Ovary (tissue), 9 donors: ENCODE measurements around the gene FBXL16. TPM values are rescaled to one million over a fixed set of nuclear protein-coding genes. Genes with fewer than 3 reads are reported as not detected.

Source experiments
- DNase-seq, 5 donors: peaks; one replicate each; pipeline ENCODE4 v3.0.0-alpha.2; 2019 to 2020
- H3K27ac ChIP-seq, 2 donors: fragments of 200-600 bp; one replicate each; pipeline versions ENCODE4 v1.5.1 to v1.8.0; 2019 to 2022
- H3K27me3 ChIP-seq: fragments of 200-600 bp; one replicate; pipeline ENCODE4 v1.8.0; 2022
- H3K36me3 ChIP-seq: fragments of 200-600 bp; sonication (generic); one replicate; pipeline ENCODE4 v1.5.1; 2019
- H3K4me1 ChIP-seq: one replicate; pipeline ENCODE4 v1.8.1; 2013; ENCODE audit warnings: mild to moderate bottlenecking, moderate library complexity; ENCODE audit not compliant: insufficient read depth
- H3K4me3 ChIP-seq: fragments of 200-600 bp; sonication (generic); one replicate; pipeline ENCODE4 v1.5.1; 2017
- H3K9me3 ChIP-seq, 2 donors: fragments of 200-600 bp in 1 of 2; sonication (generic) in 1 of 2; one replicate each; pipeline versions ENCODE4 v1.5.1 to v1.8.1; 2013 to 2019; ENCODE audit warnings: mild to moderate bottlenecking in 1 of 2, moderate library complexity in 1 of 2
- EP300 ChIP-seq: sonication (generic); formaldehyde crosslinking; IDR thresholded peaks from one replicate; pipeline ENCODE4 v1.6.1; 2017; ENCODE audit warnings: antibody characterized with exemption
- POLR2A ChIP-seq: fragments of 450-650 bp; IDR thresholded peaks from one replicate; pipeline ENCODE4 v1.6.1; 2017; ENCODE audit warnings: antibody characterized with exemption, mild to moderate bottlenecking, moderate library complexity
- WGBS, 3 donors: extraction: QIAGEN DNeasy Blood & Tissue Kit in 1 of 3; methylation state at CpG; one replicate each; pipeline versions ENCODE4 v1.1.5 to v1.1.7; 2013 to 2017; 5-methylcytosine and 5-hydroxymethylcytosine counted together
- intact Hi-C, 4 donors: fragments of 100-400 bp; cut with DNase I; formaldehyde crosslinking; loops; one replicate each; pipeline versions ENCODE4 v1.11.0 to v1.15.1; 2022 to 2023
- polyA plus RNA-seq, 2 donors: library from polyadenylated mRNA; stranded (reverse); fragments of 200-250 nt in 1 of 2; fragments of 350-450 nt in 1 of 2; fragmentation: Illumina TruSeq in 1 of 2; extraction: RNeasy Lipid Tissue Mini Kit (QIAGEN cat#74804) in 1 of 2; gene quantifications; one replicate each; pipeline ENCODE4 v1.2.3, GENCODE V29; 2013 to 2014
- total RNA-seq, 7 donors: library from RNA; depleted of rRNA in 2 of 7; stranded (reverse); fragments of >200 nt in 2 of 7; fragmentation: NEBNext Ultra II Directional in 3 of 7; extraction: Animal tissue kit (Norgen Biotek cat#: 25700) in 3 of 7; gene quantifications; one replicate each; pipeline versions ENCODE4 v1.1.0 to v1.2.4, GENCODE V29; 2016 to 2023
- TF ChIP-seq, protein P1 (sequence below), 3 donors: fragments of 450-650 bp in 2 of 3; fragments of 200-600 bp in 1 of 3; IDR thresholded peaks; one replicate each; pipeline versions ENCODE4 v1.5.1 to v1.8.0; 2016 to 2022; ENCODE audit warnings: antibody characterized with exemption in 3 of 3, mild to moderate bottlenecking in 1 of 3
- donor health status: DM: no; HTN: no; CAD: no; lungs with moderate emphysema.
- donor health status: DM: no; HTN: no; CAD: no.
- donor health status: Bipolar disorder and iron deficiency.
- donor health status: DM: yes; HTN: yes; CAD: no.
- donor health status: DM: no; HTN: no; CAD: no.
- donor health status: DM: yes; HTN: yes; CAD: no.

FBXL16 gene
- total and polyA plus RNA-seq, 9 donors, result 0.22 to 2.5 (median 0.95) TPM; not detected in 1

DNA sequence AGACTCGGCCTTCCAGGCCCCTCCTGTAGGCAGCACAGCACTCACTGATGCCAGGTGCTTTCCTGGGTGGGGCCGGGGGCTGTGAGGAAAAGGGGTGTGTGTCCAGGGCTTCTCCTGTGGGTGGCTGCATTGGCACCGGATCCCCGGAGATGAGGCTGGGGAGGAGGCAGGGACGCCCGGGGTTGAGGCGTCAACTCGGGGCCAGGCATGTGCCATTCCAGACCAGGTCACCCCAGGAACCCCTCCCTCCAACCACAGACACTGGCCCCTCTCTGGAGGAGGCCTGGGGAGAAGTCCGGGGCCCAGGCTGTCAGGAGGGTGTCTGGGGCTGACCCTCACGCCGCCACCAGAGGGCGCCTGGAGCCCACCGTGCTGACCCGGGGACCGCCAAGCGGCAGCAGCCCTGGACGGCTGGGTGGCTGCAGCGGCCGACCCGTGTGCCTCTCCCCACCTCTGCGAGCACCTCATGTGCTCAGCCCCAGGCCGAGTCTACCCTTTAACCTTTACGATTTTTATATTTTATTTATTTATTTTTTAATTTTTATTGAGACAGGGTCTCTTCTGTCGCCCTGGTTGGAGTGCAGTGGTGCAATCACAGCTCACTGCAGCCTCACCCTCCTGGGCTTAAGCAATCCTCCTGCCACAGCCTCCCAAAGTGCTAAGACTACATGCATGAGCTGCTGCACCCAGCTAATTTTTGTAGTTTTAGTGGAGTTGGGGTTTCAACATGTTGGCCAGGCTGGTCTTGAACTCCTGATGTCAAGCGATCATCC is 6.1 kb upstream of the FBXL16 start:
- no peaks in the 10 kb centered on the region for H3K9me3 ChIP-seq
- peaks cover 3% of the 10 kb centered on the region for H3K27me3 ChIP-seq
- no peaks in the 10 kb centered on the region for H3K36me3 ChIP-seq
- H3K4me1 ChIP-seq, result peaks cover 18% of the 10 kb centered on the region
- intact Hi-C loops, result loop anchor here in 1 of 4 donors (5.0 kb wide), 1 partner anchor 386 kb away; the partner anchor contains the start of gene C1QTNF8
- DNase-seq, result peak; percentile 58 to 83 (median 77)
- TF ChIP-seq POLR2A, result no peak
- no peak for TF ChIP-seq EP300
- TF ChIP-seq, protein P1, sequence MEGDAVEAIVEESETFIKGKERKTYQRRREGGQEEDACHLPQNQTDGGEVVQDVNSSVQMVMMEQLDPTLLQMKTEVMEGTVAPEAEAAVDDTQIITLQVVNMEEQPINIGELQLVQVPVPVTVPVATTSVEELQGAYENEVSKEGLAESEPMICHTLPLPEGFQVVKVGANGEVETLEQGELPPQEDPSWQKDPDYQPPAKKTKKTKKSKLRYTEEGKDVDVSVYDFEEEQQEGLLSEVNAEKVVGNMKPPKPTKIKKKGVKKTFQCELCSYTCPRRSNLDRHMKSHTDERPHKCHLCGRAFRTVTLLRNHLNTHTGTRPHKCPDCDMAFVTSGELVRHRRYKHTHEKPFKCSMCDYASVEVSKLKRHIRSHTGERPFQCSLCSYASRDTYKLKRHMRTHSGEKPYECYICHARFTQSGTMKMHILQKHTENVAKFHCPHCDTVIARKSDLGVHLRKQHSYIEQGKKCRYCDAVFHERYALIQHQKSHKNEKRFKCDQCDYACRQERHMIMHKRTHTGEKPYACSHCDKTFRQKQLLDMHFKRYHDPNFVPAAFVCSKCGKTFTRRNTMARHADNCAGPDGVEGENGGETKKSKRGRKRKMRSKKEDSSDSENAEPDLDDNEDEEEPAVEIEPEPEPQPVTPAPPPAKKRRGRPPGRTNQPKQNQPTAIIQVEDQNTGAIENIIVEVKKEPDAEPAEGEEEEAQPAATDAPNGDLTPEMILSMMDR (IDR thresholded peaks at IDR 0.05), result peak; percentile 65 to 83 (median 75)
- H3K4me3 ChIP-seq, result no peak overlapping the region
- 9 to 11% (median 10%) methylated on average over 25 of the region's 25 CpGs for WGBS, 3 donors
- no peak overlapping the region for H3K27ac ChIP-seq

DNA sequence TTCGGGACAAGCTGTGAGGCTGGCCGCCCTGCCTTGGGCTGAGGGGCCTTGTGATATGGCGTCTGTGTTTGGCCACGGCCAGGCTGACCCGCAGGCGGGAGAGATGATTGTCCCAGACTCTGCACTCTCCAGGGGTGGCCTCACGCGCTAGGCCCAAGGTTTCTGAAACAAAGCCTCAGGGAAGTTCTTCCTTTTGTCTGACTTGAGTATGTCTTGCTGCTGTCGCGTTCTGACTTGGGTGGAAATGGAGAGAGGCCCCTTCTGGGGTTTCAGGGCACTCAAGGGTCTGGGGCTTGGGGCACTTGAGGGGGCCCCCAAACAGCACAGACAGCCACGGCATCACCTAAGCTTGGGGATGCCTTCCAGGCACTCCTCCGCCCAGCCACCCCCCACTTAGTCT is 5.5 kb upstream of the FBXL16 start:
- H3K36me3 ChIP-seq, result no peaks in the 10 kb centered on the region
- 61 to 72% (median 68%) methylated on average over 10 to 12 of the region's 12 CpGs for WGBS, 3 donors
- peaks cover 14% of the 10 kb centered on the region for H3K4me1 ChIP-seq
- TF ChIP-seq, protein P1 (IDR thresholded peaks at IDR 0.05), result no peak
- TF ChIP-seq POLR2A, result no peak
- no peak for TF ChIP-seq EP300
- H3K27ac ChIP-seq, result no peak overlapping the region
- DNase-seq, result no peak
- intact Hi-C loops, result loop anchor here in 1 of 4 donors (5.0 kb wide), 1 partner anchor 386 kb away; the partner anchor contains the start of gene C1QTNF8
- H3K4me3 ChIP-seq, result no peak overlapping the region
- peaks cover 3% of the 10 kb centered on the region for H3K27me3 ChIP-seq
- H3K9me3 ChIP-seq, result no peaks in the 10 kb centered on the region

DNA sequence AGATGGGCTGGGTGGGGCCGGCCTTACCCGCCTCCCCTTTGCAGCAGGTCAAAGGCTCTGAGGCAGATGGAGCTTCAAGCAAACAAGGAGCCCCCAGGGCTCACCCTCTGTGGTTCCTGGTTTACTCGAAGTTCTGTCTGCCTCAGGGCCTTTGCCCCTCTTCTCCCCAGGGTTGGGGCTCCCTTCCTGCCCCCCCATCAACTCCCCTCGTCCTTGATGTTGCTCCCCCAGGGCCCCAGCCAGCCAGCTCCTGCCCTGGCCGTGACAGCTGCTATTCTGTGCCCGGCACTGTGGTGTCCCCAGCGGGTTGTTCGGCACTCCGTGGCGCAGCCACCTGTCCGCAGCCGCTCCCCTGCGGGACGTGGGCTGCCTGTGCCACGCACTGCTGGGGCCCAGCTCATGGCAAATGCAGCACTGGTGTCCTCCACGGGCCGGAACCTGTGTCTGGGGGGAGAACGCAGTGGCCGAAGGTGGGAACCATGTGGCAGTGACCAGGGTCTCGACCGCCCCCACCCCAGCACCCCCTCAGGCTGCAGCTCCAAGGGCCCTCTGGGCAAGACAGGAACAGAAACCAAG is 5.0 kb upstream of the FBXL16 start:
- TF ChIP-seq, protein P1 (IDR thresholded peaks at IDR 0.05), result no peak
- TF ChIP-seq EP300 (no peak), POLR2A (no peak)
- H3K27me3 ChIP-seq, result peaks cover 3% of the 10 kb centered on the region
- no peak overlapping the region for H3K27ac ChIP-seq
- H3K9me3 ChIP-seq, result no peaks in the 10 kb centered on the region
- DNase-seq, result no peak
- no peaks in the 10 kb centered on the region for H3K36me3 ChIP-seq
- intact Hi-C loops, result loop anchor here in 1 of 4 donors (5.0 kb wide), 1 partner anchor 387 kb away; the partner anchor contains the start of gene C1QTNF8
- H3K4me1 ChIP-seq, result peaks cover 10% of the 10 kb centered on the region
- no peak overlapping the region for H3K4me3 ChIP-seq
- WGBS, 3 donors, result 53 to 56% (median 53%) methylated on average over 13 to 21 of the region's 21 CpGs

DNA sequence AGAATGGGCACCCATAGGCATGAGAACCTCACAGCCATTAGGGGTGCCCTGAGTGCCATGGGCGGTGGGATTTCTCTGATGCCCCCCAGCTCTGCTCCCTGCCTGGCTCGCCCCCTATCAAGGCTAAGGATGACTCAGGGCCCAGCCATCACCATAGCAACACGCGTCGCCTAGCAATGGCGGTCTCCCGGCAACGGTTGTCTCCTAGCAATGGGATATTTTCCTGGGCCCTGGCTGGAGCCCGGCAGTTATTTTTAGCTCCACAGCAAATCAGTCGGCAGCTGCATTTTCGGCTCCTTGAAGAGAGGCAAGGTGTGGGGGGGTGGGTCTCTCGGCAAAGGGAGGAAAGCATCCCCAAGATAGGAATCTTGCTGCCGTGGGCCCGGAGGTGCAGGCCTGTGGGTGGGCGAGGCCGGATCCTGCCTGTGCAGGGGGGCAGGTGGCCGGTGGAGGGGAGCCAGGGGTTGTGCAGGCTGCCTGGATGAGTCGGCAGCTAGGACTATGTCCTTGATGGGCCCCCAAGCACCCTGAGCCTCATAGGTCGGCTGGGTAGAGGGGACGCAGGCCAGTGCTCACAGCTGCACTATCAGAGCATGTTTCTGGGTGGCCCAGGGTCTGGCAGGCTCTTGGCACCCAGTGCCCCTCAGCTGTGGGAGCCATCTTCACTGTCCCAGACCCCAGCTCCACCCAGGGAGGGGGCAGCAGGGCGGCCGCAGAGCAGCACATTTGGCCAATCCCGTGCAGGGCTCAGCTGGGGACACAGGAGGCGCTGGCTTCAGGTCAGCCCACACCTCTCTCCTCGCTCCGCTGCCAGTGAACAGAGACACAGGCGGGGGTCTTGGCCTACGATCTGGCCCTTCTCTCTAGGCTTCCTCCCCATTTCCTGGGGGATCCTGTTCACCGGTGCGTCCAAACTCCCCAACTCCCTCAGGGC is 4.2 kb upstream of the FBXL16 start:
- DNase-seq, result no peak
- H3K27me3 ChIP-seq, result peaks cover 3% of the 10 kb centered on the region

More for the DNA sequence above, 4.2 kb upstream of the FBXL16 start:
- Histone ChIP-seq H3K4me1 (peaks cover 6% of the 10 kb centered on the region), H3K27ac (no peak overlapping the region), H3K9me3 (no peaks in the 10 kb centered on the region), H3K4me3 (no peak overlapping the region), H3K36me3 (no peaks in the 10 kb centered on the region)
- intact Hi-C loops, result loop anchor here in 1 of 4 donors (5.0 kb wide), 1 partner anchor 387 kb away; the partner anchor contains the start of gene C1QTNF8
- TF ChIP-seq POLR2A (no peak), EP300 (no peak)
- TF ChIP-seq, protein P1 (IDR thresholded peaks at IDR 0.05), result no peak
- WGBS, 3 donors, result 6 to 10% (median 7%) methylated on average over 27 to 30 of the region's 30 CpGs
